HG02970 (cell line): Measurements from ENCODE around the gene RXRG.

Experiments
- ATAC-seq: cut with Tn5 transposase; IDR thresholded peaks from one replicate; pipeline ENCODE4 v1.9.1; 2021; ENCODE audit warnings: mild to moderate bottlenecking, moderate library complexity, moderate number of reproducible peaks; ENCODE audit not compliant: unreplicated experiment, low FRiP score

RXRG gene

GRCh38 chr1:165416876-165417275 lies 28.1 kb downstream of the RXRG start:
- ATAC-seq, result no peak

DNA sequence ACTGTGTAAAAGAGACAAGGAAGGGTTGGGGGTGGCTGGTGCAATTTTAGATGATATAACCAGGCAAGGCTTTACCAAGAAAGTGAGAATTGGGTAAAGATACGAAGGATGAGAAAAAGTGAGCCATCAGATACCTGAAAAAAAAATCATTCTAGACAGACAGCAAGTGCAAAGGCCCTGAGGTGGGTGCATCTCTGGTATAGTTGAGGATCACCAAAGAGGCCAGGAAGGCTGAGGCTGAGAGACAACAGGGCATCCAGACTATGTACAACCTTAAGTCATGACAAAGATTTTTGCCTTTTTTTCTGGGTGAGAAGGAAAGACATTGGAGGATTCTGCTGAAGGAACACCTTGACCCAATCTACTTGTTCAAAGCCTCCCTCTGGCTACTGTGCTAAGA lies 29.9 kb downstream of the RXRG start:
- ATAC-seq, result no peak

GRCh38 chr1:165414620-165415019 lies 30.3 kb downstream of the RXRG start:
- ATAC-seq, result no peak

GRCh38 chr1:165411396-165411795 lies 33.5 kb downstream of the RXRG start:
- no peak for ATAC-seq

- no peak for ATAC-seq
Measured at GRCh38 chr1:165409657-165410358, 35.1 kb downstream of the RXRG start.

GRCh38 chr1:165408518-165408917 lies 36.4 kb downstream of the RXRG start:
- no peak for ATAC-seq

- ATAC-seq, result no peak
Measured at GRCh38 chr1:165407398-165407797, 37.5 kb downstream of the RXRG start.

- ATAC-seq, result no peak
Measured at GRCh38 chr1:165403835-165404482, 41.0 kb downstream of the RXRG start.

GRCh38 chr1:165402517-165403111 lies 42.3 kb downstream of the RXRG start:
- no peak for ATAC-seq

DNA sequence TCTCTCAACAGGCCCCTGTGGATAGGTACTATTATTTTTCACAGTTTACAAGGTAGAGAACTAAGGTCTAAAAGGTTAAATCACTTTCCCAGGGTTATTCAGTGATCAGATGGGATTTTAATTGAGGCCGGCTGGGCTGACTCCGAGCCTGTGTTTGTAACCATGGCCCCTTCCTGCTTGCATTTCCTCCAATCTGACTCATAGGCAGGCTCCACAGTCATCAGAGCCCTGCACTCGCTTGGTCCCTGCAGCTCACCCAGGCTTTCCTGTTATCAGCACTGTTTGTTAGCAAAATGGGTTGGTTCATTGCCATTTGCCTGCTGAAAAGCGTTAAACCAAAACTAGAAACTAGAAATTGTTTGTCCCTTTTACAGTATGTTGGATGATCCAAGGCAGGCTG lies 47.0 kb downstream of the RXRG start:
- ATAC-seq, result no peak

DNA sequence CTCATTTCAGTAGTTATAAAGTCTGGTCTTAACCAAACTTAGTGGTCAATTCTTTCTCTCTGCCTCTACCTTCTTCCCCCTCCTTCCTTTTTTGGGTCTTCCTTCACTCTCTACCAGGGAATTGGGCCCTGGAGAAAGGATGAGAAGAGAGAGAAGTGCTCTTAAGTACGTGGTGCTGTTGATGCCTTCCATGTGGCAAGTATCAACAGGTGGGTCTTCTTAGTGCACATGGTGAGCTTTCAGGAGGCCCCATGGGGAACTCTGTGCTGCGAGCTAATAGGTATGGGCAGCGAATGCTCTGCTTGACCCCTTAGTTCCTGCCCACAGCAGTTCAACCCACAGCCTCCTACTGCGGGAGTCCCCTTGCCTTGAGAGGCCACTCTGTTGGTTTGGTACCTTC lies 49.0 kb downstream of the RXRG start:
- ATAC-seq, result no peak

DNA sequence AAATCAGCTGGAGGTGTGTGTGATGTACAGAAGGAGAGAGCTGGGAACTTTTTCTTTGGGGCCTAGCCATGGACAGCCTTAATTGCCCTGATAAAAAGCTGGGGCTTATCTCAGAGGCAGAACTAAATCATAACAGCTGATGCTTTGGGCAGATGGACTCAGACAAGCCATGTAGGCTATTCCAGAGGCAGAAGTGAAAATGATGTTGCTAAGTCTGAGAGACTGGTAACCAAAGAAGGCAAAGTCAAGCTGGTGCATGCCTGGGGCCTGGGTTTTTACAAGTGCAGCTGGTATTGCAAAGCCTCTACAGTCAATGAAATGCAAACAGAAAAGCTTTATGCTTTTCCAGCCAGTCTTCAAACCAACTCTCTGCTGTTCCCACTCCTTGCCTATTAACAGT lies 49.4 kb downstream of the RXRG start:
- no peak for ATAC-seq

DNA sequence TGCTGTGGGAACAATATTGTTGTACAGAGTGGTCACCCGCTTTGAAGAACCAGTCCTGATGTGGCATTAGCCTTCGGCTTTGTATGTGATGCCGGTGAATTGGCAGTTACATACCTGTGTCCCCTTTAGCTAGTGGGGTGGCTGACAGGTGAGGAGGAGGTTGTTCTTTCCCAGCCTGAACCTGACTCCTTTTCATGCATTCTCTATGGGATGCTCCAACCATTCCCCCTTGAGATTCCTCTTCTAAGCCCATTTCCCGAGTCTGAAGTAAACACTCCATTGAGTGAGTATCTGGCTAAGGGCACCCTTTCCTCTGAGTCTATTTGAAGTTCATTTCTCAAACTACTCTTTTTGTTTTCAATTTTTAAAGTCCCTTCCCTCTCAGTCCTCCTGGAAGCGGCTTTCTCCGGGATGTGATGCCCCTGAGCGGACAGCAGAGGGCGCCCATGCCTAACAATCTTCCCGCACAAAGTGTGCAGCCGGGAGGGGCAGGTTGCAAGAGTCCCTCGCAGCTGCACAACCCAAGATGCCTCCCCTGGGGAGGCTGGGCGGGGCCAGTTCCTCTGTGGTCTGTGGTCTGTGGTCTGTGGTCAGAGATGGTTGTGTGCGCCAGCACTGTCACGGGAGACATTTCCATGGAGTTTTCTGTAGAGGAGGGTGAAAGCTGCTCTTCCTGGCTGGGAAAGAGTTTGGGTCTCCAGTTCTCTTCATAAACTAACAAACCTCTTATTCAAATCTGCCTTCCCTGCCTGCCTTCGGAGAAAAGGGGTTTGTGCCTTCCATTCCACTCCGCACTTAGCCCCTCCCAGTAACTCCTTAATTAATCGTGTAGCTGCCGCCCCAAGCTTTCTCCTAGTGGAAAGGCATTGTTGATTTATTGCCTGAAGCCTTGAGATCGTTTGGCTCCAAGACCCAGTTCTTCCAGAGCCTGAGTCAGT lies 52.0 kb downstream of the RXRG start:
- peak; percentile 97 for ATAC-seq

GRCh38 chr1:165389609-165390008 lies 55.3 kb downstream of the RXRG start:
- no peak for ATAC-seq

DNA sequence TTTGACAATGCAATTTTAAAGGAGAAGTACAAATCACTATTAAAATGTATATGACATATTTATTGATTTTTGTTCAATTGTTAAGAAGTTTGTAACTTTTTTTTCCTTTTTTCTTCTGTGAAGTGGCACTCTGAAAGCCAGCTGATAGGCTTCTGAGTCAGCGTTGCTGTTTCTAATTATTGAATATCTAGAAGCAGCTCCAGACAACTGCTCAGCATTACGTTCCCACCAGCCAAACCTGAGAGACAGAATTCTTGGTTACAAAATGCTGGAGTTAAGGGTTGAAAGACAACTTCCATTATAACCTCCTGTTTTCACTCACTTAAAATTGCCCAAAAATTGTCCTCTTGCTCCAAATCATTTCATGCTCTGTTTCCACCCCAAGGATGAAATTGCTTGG lies 57.0 kb downstream of the RXRG start:
- no peak for ATAC-seq

GRCh38 chr1:165387505-165387904 lies 57.4 kb downstream of the RXRG start:
- no peak for ATAC-seq

- no peak for ATAC-seq
Measured at GRCh38 chr1:165383599-165384405, 61.1 kb downstream of the RXRG start.

- no peak for ATAC-seq
Measured at GRCh38 chr1:165383067-165383466, 61.9 kb downstream of the RXRG start.

DNA sequence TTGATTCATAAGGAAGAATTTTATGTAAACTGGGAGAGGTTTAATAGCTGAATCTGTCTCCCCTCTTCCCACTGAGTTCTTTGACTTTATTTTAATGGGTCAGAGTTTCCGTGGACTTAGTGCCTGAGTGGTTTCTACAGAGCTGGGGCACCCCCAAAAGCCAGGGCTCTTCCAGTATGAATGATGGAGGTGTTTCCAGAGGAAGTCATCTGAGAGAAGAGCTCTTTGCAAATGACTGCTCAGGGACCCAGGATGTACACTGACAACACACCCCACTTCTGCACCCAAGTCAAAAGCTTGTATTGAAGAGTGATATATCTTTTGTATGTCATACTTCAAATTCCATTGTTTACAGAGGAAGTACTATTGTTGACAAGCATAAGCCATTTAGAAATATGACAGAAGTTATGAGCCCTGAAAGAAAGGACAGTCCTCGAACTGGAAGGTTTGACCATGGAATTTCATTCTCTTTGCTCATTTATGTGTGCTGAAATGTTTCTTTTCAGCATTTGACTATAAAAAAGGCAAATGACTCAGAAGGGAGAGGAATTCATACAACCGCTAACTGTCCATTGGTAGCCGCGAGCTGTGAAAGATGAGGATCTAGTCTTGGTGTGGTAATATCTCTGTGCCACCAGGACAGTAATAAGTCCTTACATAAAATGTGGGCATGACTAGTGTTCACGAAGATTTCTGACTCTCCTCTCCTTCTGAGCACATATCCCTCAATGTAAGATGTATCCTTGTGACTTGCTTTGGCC lies 63.0 kb downstream of the RXRG start:
- no peak for ATAC-seq
